NCI-H146 (cell line): ENCODE results near the gene HNRNPA0.
"Not testable (repeated sequence)": the region's sequence is repeated elsewhere in the genome, so short reads cannot be mapped to it uniquely, and the experiment has no call there.

Experiments
- DNase-seq: peaks from one replicate; lab custom pipeline; 2025; lab: John Stamatoyannopoulos, UW

The HNRNPA0 gene

DNA sequence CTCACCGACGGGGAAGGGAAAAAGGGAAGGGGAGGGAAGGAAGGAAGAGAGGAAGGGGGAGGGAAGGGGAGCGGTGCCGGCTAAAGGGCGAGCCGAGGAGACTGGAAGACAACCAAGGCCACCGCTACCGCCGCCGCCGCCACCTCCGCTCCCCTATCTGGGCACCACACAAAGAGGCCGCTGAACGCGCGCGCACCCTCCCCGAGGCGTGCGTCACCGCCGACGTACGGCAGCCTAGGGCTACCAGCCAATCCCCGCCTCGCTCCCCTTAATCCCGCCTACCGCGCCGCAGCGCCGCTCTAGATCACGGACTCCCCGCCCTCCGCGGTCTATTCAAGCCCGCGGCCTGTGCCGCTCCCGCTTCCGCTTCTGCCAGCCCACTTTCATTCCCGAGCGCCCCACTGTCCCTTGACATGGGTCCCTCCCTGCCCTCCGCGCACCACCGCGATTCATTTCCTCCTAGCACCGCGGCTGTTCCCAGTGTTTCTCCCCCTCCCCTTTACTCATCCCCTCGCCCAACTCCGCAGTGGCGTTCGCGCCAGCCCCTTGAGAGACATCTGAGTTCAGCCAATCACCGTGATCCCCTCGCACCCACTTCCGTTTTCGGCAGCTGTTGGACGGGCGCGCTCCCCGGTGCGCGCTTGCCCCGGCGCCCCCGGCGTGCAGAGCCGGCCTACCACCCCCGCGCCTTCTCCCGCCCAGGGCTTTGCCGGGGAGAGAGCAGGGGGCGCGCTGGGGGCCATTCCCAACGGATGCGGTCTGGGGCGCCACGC, at the start of gene HNRNPA0:
Gene HNRNPA0, minus strand, starts transcription at position 176 of the 773 bp plus-strand sequence. CDS start 297 bp downstream, outside the sequence.
- peak; percentile 94 for DNase-seq

DNA sequence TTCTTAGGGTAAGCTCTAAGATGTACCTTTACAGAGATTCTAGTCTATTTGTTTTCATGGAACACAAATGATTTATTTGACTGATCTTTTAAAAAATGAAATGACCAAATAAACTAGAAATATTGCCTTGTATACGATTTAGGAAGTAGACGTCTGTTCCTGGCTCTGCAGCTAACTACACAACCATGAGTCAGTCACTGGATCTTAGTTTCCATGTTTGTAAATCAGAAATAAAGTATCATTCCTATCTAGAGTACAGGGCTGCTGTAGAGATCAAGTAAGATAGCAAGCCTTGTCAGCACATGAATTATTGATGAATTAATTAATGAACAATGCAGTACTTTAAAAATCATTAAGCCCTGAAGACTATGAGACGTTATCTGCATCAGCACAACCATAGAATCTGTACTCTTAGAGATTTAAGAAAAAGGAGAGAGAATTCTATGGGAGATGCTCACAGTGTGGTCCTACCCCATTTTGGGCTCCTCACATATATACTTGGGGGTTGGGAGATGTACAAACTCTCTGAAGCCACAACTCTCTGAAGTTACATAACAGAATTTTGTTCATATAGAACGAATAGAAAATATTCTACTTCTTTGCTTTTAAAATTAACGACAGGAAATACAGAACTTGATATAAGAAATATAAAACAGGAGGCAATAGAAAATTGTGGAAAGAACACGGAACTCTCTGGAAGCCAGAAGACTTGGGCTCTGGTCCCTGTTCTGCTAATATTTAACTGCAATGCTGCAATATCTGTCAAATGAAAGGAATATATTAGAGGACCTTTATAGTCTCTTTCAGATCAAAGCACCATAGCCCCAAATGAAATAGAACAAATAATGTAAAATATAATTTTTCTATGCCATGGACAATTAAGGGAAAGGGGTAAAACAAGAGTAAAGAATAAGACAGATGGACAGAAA, 48.4 kb upstream of the HNRNPA0 start:
- DNase-seq, result no peak

DNA sequence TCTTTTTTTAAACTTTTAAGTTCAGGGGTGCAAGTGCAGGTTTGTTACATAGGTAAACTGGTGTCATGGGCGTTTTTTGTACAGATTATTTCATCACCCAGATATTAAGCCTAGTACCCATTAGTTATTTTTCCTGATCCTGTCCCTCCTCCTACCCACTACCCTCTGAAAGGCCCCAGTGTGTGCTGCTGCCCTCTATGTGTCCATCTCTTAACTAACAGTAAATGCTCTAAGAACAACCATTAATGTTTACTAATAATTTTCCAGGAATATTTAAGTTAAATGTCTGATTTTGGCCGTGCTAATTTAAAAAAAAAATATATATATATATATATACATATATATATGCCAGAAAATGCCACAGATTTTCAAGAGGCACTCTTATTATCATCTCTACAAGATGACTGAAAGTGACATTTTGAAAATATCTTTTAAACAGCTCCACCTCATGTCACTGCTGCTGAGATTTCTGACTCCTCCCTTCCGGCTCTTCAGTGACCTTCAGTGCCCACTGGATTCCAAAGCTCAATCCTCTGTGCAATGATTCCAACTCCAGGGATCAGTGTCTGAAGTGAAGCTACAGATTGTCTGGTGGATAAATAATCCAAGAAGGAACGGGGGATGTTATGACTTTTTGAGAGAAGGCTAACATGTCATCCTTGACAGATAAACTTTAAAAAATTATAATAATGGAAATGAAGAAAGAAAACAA, 46.7 kb upstream of the HNRNPA0 start:
- DNase-seq, result no peak

DNA sequence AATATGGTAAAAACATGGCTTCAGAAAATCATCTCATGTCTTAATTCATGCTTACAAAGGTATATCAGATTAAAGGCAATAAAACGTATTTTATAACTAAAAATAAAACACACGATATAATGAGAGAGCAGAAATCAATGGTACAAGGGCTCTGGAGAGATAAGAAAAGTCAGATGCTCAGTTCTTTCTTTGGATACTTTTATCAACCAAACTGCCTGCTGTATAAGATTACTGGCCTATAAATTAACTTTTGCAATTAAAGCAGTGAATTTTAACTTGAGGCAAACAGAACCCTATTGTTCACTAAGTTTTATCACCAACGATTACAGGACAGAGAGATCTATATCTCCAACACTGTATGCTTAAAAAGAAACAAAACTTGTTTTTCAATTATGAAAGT, 42.1 kb upstream of the HNRNPA0 start:
- no peak for DNase-seq

DNA sequence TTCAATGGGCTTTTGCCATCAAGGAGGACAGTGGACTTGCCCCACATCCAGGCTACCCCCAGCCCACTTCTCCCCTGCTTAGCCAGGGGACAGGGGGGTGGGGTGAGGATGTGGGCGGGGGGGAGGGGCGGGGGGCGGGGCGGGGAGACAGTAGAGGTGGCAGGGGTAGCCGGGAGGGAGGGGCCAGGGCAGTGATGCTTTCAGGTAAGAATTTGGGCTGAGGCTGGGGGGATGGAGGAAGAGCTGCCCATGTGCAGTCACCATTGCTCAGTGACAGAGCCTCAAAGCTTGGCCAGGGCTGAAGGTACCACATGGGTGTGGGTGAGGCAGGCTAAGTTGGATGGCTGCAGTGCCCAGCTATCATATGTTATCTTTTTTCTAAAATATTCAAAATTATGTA, 40.7 kb upstream of the HNRNPA0 start:
- DNase-seq, result no peak

DNA sequence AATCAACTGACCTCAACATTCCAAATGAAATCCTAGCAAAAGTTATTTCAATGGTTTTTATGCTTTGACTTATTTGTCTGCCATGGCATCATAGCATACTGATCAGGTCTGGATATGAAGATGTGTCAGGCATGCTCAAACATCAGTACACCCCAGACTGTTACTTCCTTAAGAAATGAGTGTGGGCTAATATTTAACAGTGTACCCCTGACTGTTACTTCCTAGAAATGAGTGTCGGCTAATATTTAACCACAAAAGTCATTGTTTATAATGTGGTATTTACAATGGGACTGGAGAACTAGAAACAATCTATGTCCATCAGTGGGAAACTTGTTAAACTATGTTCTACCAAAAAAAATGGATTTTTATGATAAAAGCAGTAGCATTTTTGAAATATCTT, 38.1 kb upstream of the HNRNPA0 start:
- no peak for DNase-seq

DNA sequence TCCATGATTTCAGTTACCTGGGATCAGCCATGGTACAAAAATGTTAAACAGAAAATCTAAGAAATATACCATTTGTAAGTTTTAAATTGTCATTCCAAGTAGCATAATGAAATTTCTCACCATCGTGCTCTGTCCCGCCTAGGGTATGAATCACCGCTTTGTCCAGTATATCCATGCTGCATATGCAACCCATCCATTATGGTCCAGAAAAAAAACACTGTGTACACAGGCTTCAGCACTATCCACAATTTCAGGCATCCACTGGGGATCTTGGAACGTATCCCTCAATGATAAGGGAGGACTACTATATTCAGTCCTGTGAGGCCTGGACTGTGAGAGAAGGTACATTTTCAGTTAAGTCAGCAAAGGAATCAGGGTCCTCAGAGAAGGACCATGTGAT, 37.6 kb upstream of the HNRNPA0 start:
- DNase-seq, result no peak

DNA sequence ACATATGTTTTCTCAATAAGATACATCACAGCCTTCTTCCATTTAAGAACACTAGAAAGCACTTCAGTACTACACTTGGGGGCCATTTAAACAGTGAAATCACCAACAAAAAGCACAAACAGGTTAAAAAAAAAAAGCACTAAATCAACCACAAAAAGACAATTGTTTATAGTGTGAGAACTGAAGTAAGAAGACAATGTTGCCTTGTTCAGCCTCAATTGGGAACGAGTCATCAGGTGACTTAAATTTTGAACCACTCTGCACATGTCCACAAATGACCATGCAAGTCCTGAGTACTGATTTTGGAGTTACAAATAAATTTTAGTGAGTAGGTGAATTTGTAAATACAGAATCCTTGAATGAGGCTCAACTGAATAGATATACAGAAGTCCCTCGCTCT, 37.2 kb upstream of the HNRNPA0 start:
- no peak for DNase-seq

DNA sequence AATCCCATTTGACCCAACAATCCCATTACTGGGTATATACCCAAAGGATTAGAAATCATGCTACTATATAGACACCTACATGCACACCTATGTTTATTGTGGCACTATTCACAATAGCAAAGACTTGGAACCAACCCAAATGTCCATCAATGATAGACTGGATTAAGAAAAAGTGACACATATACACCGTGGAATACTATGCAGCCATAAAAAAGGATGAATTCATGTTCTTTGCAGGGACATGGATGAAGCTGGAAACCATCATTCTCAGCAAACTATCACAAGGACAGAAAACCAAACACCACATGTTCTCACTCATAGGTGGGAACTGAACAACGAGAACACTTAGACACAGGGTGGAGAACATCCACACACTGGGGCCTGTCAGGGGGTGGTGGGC, 34.4 kb upstream of the HNRNPA0 start:
- DNase-seq, result not testable (repeated sequence)

DNA sequence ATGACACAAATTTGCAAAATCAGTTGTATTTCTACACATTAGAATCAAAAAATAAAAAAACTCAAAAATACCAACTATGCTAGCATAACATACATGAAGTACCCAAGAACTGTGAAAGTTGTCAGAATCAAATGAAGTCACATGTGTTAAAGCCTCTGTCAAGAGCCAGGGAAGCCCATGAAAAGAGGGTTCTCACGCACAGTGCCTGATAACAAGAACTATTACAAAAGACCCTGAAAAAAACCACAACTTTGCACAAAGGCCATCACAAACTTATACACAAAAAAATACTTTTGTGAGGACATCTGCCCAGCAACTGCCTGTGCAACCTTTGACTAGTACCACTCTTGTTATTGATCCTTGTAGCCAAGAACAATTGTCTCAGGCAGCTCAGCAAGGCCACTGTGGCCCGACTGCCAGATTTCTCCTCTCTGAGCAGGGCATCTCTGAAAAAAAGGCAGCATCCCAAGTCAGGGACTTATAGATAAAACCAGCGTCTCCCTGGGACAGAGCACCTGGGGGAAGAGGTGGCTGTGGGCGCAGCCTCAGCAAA, 28.9 kb upstream of the HNRNPA0 start:
- no peak for DNase-seq

DNA sequence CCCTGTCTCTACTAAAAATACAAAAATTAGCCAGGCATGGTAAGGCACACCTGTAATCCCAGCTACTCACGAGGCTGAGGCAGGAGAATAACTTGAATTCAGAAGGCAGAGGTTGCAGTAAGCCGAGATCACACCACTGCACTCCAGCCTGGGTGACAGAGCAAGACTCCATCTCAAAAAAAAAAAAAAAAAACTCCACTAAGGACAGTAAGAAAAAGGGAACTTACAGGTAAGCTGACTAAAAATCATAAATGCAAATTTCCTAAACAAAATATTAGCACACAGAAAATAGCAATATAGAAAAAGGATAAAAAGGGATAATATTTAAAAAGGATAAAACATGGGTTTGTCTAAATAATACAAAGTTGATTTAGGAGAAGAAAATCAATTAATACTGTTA, 27.9 kb upstream of the HNRNPA0 start:
- DNase-seq, result no peak

DNA sequence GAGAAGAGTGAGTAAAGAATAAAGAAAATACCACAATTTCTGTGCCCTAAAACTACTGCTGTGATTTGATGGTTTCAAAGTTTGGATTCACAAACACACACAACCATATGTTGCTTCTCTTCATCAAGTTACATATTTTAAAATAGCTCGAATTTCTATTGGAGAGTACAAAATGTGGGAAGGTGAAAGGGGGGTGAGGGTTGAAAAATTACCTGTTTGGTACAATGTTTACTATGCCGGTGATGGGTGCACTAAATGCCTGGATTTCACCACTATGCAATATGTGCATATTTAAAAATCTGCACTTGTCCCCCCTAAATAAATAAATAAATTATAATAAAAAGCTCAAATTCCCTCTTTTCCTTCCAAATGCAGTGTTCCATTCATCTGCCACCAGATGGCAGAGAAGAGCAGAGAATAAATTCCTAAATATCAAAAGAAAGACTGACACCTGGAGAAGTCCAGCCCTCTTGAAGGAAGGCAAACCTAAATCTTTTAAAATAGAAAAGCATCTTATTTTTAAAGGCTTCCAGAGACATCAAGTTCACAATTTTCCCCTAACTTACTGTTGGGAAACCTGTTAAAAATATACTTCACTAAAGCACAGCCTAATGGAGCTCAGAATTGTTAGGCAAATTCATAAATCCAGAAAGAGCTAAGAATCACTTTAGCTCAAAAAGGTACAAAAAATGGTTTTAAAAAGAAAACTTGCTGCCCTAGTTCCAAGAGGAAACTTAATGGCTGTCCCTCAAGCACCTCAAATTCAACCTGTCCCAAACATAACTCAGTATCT, 24.8 kb upstream of the HNRNPA0 start:
- peak; percentile 11 for DNase-seq

DNA sequence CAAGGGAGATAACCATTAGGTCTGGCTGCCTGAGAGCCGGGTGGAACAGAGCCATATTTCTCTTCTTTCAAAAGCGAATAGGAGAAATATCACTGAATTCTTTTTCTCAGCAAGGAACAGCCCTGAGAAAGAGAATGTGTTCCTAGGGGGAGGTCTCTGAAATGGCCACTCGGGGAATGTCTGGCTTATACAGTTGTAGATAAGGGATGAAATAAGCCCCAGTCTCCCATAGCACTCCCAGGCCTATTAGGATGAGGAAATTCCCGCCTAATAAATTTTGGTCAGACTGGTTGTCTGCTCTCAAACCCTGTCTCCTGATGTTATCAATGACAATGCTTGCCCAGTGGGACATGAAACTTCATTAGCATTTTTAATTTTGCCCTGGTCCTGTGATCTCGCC, 13.8 kb upstream of the HNRNPA0 start:
- not testable (repeated sequence) for DNase-seq

DNA sequence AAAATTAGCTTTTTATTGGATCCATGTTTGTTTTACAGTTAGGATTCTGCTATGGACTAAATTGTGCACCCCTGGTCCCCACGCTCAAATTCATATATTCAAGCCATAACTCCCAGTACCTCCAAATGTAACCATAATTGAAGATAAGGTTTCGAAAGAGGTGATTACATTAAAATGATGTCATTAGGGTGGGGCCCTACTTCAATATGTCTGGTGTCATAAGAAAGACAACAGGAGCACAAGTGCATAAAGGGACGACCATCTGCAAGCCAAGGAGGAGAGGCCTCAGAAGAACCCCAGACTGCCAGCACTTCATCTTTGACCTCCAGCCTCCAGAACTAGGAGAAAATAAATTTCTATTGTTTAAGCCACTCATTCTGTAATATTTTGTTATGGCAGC, 7.4 kb upstream of the HNRNPA0 start:
- no peak for DNase-seq

DNA sequence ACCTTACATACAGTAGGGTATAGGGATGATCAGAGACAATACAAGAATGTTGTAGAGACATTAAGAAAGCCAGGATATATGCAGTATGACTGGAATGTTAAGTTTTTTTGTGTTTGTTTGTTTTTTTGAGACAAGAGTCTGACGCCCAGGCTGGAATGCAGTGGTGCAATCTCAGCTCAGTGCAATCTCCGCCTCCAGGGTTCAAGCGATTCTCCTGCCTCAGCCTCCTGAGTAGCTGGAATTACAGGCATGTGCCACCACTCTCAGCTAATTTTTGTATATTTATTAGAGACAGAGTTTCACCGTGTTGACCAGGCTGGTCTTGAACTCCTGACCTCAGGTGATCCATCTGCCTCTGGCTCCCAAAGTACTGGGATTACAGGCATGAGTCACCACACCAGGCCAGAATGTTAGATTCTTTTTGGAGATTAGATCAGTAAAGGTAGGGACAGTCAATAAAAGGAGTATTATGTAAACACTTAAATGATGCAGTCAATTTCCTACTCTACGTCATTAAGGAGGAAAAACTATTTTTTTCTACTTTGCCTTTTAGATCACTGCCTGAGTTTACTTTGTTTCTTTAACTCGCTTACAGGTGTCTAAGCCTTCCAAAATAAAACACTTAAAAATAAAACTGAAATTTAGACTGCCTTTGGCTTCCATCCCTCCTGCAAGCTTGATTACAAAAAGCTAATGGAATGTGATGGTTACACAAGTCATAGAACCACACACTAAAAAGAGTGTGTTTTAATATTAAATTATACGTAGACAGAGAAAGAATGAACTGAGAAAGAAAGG, 6.8 kb upstream of the HNRNPA0 start:
- DNase-seq, result no peak

DNA sequence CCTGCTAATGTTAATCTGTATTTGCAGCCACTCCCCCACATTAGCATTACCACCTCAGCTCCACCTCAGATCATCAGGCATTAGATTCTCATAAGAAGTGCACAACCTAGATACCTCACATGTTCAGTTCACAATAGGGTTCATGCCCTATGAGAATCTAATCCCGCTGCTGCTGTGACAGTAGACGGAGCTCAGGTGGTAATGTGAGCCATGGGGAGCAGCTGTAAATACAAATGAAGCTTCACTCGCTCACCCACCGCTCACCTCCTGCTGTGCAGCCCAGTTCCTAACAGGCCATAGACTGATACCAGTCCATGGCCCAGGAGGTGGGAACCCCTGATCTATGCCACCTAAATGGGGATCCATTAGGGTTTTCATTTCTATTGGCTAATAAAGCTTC, 6.1 kb upstream of the HNRNPA0 start:
- DNase-seq, result no peak

DNA sequence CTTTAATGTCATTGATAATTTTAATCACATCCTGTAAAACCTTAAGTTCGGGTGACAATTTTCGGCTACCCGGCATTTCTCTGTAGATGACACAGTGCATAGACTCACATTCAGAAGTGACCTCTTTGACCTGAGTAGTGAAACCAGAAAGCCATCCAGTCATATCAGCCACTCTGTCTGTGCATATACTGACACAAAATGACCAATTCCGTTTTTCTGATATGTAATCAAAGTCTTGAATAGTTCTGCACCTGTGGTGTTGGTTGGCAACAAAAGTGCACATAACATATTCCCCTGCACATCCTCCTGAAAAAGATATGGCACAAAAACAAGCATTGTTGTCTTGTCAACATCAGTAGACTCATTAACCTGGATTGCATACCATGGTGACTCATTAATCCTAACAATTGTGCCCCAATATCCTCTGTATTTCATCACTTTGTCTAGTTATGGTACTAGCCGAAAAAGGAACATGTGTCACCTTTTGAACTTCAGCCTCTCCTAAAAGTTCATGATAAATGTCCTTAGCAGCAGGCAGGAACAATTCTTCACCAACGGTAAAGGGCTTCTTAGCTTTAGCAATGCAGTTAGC, 4.6 kb upstream of the HNRNPA0 start:
- no peak for DNase-seq

DNA sequence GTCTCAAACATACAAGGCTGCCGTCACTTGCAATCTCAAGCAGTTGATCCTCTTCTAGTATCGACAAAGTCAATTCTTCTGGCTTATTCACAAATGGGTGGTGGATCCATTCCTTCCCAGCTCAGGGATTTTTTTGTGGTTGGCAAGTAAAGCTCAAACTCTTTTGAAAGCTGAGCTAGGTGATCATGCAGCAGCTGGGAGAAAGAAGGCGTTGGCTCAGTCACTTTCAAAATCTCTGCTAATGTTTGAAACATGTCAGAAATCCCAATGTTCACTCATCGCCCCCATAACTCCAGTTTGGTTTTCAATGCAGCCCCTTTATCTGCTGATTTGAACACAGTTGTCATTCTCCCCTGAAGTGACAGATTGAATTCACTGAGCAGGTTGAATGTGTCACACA, 4.0 kb upstream of the HNRNPA0 start:
- no peak for DNase-seq

DNA sequence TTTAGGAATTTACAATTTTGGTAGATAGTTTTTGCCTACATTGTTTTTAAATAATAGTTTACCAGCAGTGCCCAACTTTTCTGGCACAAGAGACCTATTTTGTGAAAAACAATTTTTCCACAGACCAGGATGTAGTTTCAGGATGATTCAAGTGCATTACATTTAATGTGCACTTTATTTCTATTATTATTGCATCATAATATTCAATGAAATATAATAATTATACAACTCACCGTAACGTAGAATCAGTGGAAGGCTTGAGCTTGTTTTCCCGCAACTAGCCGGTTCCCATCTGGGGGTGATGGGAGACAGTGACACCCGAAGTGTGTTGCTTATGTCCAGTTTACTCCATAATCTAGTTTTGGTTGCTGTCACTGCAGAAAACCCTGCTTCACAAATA, 3.5 kb upstream of the HNRNPA0 start:
- DNase-seq, result no peak
